CD4-positive, alpha-beta T cell (primary cell): ENCODE data around the gene CALHM5. TPM values are rescaled to one million over a fixed set of nuclear protein-coding genes. Genes with fewer than 3 reads are reported as not detected.

Source experiments
- ATAC-seq: fragments of 200-7000 bp; cut with Tn5 transposase; one replicate; pipeline ENCODE4 v1.10.0; 2022; ENCODE audit warnings: mild to moderate bottlenecking; ENCODE audit not compliant: poor library complexity
- CTCF ChIA-PET: fragments of 350-600 bp; sonication (Branson Sonifier 250); formaldehyde crosslinking; loops from one replicate; lab custom pipeline; 2021; ENCODE audit warnings: antibody characterized with exemption, inconsistent platforms; lab: Charles Lee
- POLR2A ChIA-PET: fragments of 350-600 bp; sonication (Branson Sonifier 250); formaldehyde crosslinking; loops from one replicate; lab custom pipeline; 2021; ENCODE audit warnings: antibody characterized with exemption, inconsistent platforms; lab: Charles Lee
- DNase-seq, 14 experiments: peaks; one replicate each; pipeline ENCODE4 v3.0.0-alpha.2; 2013 to 2020; ENCODE audit warnings: mixed read lengths in 2 of 14
- H3K27ac ChIP-seq, 2 donors: one replicate each; pipeline versions ENCODE4 v1.5.1 to v1.7.0; 2013; ENCODE audit warnings: low read length in 2 of 2, low read depth in 1 of 2, mild to moderate bottlenecking in 1 of 2
- H3K27me3 ChIP-seq, 2 experiments: 1 replicate in 1 of 2; 2 replicates in 1 of 2; pipeline versions ENCODE4 v1.6.1 to v1.7.0; 2013; ENCODE audit warnings: low read length in 2 of 2, control low read depth in 1 of 2, mild to moderate bottlenecking in 1 of 2, moderate library complexity in 1 of 2; ENCODE audit not compliant: insufficient read depth in 2 of 2, control insufficient read depth in 1 of 2
- H3K36me3 ChIP-seq: one replicate; pipeline ENCODE4 v1.6.1; 2013; ENCODE audit warnings: low read length, control low read depth; ENCODE audit not compliant: insufficient read depth
- H3K4me1 ChIP-seq: one replicate; pipeline ENCODE4 v1.6.1; 2013; ENCODE audit warnings: low read length, control low read depth; ENCODE audit not compliant: insufficient read depth
- H3K4me3 ChIP-seq: one replicate; pipeline ENCODE4 v1.5.1; 2013; ENCODE audit warnings: mild to moderate bottlenecking, low read length, moderate library complexity
- H3K9me3 ChIP-seq, 2 experiments: 1 replicate in 1 of 2; 2 replicates in 1 of 2; pipeline versions ENCODE4 v1.6.1 to v1.7.0; 2013; ENCODE audit warnings: low read length in 2 of 2, mild to moderate bottlenecking in 2 of 2, control low read depth in 1 of 2, moderate library complexity in 1 of 2; ENCODE audit not compliant: control insufficient read depth in 1 of 2, insufficient read depth in 1 of 2
- H3K27ac Mint-ChIP-seq: one replicate; pipeline ENCODE4 v1.8.0; 2020; ENCODE audit warnings: mixed read lengths
- H3K27me3 Mint-ChIP-seq: one replicate; pipeline ENCODE4 v1.8.0; 2021; ENCODE audit warnings: mixed read lengths
- H3K36me3 Mint-ChIP-seq: one replicate; pipeline ENCODE4 v1.8.0; 2021; ENCODE audit warnings: low read depth, mixed read lengths
- H3K4me1 Mint-ChIP-seq: one replicate; pipeline ENCODE4 v1.8.0; 2021; ENCODE audit warnings: low read depth, mixed read lengths
- H3K4me3 Mint-ChIP-seq: one replicate; pipeline ENCODE4 v1.8.0; 2020; ENCODE audit warnings: mild to moderate bottlenecking, mixed read lengths
- H3K9me3 Mint-ChIP-seq: one replicate; pipeline ENCODE4 v1.8.0; 2020; ENCODE audit warnings: mixed read lengths
- CTCF ChIP-seq: fragments of 200-600 bp; IDR thresholded peaks from one replicate; pipeline ENCODE4 v1.8.0; 2022; ENCODE audit warnings: antibody characterized with exemption, mild to moderate bottlenecking
- intact Hi-C, 2 experiments: fragments of 100-400 bp; cut with DNase I in 1 of 2; cut with micrococcal nuclease in 1 of 2; formaldehyde crosslinking; loops; one replicate each; pipeline versions ENCODE4 v1.15.1 to v1.9.0; 2023 to 2025; cut with DNase I, micrococcal nuclease
- total RNA-seq, 174 experiments: library from RNA in 2 of 174; stranded (reverse) in 2 of 174; gene quantifications; one replicate each; pipeline ENCODE4 v1.2.3 and lab custom pipeline; 2021 to 2026

CALHM5 gene
- total RNA-seq, 2 experiments from 2014 or later, result not detected

- Histone ChIP-seq H3K36me3 (no peaks in the 10 kb centered on the region), H3K27me3 (peaks cover 0 to 9% of the 10 kb centered on the region in 2 experiments), H3K9me3 (no peaks in the 10 kb centered on the region), H3K4me1 (no peaks in the 10 kb centered on the region), H3K4me3 (no peak overlapping the region), H3K27ac (no peak overlapping the region)
- intact Hi-C loops, result no loop called here
- ATAC-seq, result no peak
- no peaks in the 10 kb centered on the region for H3K4me1 Mint-ChIP-seq
- H3K4me3 Mint-ChIP-seq, result no peak overlapping the region
- H3K27ac Mint-ChIP-seq, result no peak overlapping the region
- ChIA-PET POLR2A (no interaction called here), CTCF (no interaction called here)
- no peaks in the 10 kb centered on the region for H3K9me3 Mint-ChIP-seq
- DNase-seq, result no peak
- H3K36me3 Mint-ChIP-seq, result no peaks in the 10 kb centered on the region
- H3K27me3 Mint-ChIP-seq, result peaks cover 19% of the 10 kb centered on the region
- TF ChIP-seq CTCF, result no peak
Measured at GRCh38 chr6:116483616-116484015, 27.8 kb upstream of the CALHM5 start.

DNA sequence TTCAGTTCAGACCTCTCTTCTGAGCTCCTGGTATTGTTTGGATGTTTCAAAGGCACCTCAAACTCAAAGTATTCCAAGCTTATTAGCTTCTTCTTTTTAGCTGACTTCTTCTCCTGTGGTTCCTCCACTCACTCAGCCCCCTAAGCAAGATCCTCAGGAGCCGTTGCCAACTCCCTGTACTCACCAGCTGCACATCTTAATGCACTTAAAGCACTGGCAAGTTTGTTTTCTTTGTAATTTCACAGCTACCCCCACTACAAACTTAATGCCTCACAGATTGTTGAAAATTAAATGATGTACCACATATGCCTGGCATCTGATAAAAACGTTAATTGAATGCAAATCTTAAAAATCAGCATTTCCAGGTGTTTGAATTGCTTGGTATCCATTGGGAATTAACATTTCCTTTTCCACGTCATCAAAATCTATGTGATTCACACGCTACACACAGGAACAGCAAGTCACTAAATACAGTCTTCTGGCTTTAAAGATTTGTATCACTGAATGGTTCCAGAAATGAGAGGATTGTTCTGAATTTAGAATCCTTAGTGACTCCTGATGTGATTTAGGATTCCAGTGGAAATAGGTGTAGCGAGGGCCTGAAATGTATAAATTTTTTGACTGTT, 25.8 kb upstream of the CALHM5 start:
- Mint-ChIP-seq H3K27me3 (peaks cover 25% of the 10 kb centered on the region), H3K4me3 (no peak overlapping the region), H3K36me3 (no peaks in the 10 kb centered on the region), H3K9me3 (no peaks in the 10 kb centered on the region), H3K4me1 (no peaks in the 10 kb centered on the region), H3K27ac (no peak overlapping the region)
- no peak overlapping the region for H3K27ac ChIP-seq
- no peaks in the 10 kb centered on the region for H3K36me3 ChIP-seq
- H3K9me3 ChIP-seq, result no peaks in the 10 kb centered on the region
- intact Hi-C loops, result no loop called here
- DNase-seq, result no peak
- H3K27me3 ChIP-seq, result peaks cover 0 to 9% of the 10 kb centered on the region in 2 experiments
- no peak for TF ChIP-seq CTCF
- H3K4me1 ChIP-seq, result no peaks in the 10 kb centered on the region
- ChIA-PET POLR2A (no interaction called here), CTCF (no interaction called here)
- H3K4me3 ChIP-seq, result no peak overlapping the region
- ATAC-seq, result no peak

- Histone ChIP-seq H3K27ac (no peak overlapping the region), H3K4me1 (no peaks in the 10 kb centered on the region), H3K36me3 (no peaks in the 10 kb centered on the region), H3K4me3 (no peak overlapping the region), H3K9me3 (no peaks in the 10 kb centered on the region), H3K27me3 (no peaks in the 10 kb centered on the region)
- CTCF ChIA-PET, result no interaction called here
- Mint-ChIP-seq H3K27me3 (peaks cover 13% of the 10 kb centered on the region), H3K4me1 (no peaks in the 10 kb centered on the region), H3K36me3 (no peaks in the 10 kb centered on the region), H3K9me3 (no peaks in the 10 kb centered on the region), H3K27ac (no peak overlapping the region), H3K4me3 (no peak overlapping the region)
- TF ChIP-seq CTCF, result no peak
- POLR2A ChIA-PET, result no interaction called here
- intact Hi-C loops, result no loop called here
- DNase-seq (no peak), ATAC-seq (no peak)
Measured at GRCh38 chr6:116491610-116492330, 19.7 kb upstream of the CALHM5 start.
